Body of pancreas (tissue), 4 donors: ENCODE measurements around the gene ZDHHC18. TPM values are rescaled to one million over a fixed set of nuclear protein-coding genes. Genes with fewer than 3 reads are reported as not detected.

Experiments
- ATAC-seq: fragments of 150-250 bp; one replicate; pipeline ENCODE4 v1.9.1; 2016
- DNase-seq, 4 donors: peaks; one replicate each; pipeline ENCODE4 v3.0.0-alpha.2; 2019
- H3K27ac ChIP-seq, 4 donors: fragments of 200-600 bp; sonication (generic); 1 replicate in 3 of 4; 2 replicates in 1 of 4; pipeline versions ENCODE4 v1.5.1 to v1.6.1; 2016 to 2019; ENCODE audit warnings: mild to moderate bottlenecking in 1 of 4, mixed read lengths in 1 of 4, moderate library complexity in 1 of 4
- H3K27me3 ChIP-seq, 2 donors: fragments of 200-600 bp; sonication (generic); one replicate each; pipeline ENCODE4 v1.6.0; 2016; ENCODE audit warnings: mild to moderate bottlenecking in 1 of 2
- H3K36me3 ChIP-seq, 2 donors: fragments of 200-600 bp; sonication (generic); replicated peaks in 1 of 2; 2 replicates each; pipeline ENCODE4 v1.5.1; 2016; ENCODE audit warnings: low read depth in 2 of 2; ENCODE audit not compliant: insufficient read depth in 1 of 2
- H3K4me1 ChIP-seq: fragments of 200-600 bp; sonication (generic); one replicate; pipeline ENCODE4 v1.6.0; 2016
- H3K4me3 ChIP-seq, 2 donors: fragments of 200-600 bp; sonication (generic); 1 replicate in 1 of 2; 2 replicates in 1 of 2; pipeline ENCODE4 v1.5.1; 2016 to 2019
- H3K9me3 ChIP-seq, 3 donors: fragments of 200-600 bp; sonication (generic); 1 replicate in 2 of 3; 2 replicates in 1 of 3; pipeline ENCODE4 v1.5.1; 2016
- CTCF ChIP-seq, 7 experiments: fragments of 450-650 bp in 4 of 7; fragments of 200-600 bp in 3 of 7; sonication (generic) in 3 of 7; IDR thresholded peaks; one replicate each; pipeline ENCODE4 v1.5.1; 2016 to 2019; ENCODE audit warnings: antibody characterized with exemption in 7 of 7
- POLR2A ChIP-seq, 3 donors: fragments of 450-650 bp; IDR thresholded peaks; one replicate each; pipeline ENCODE4 v1.6.1; 2016; ENCODE audit warnings: antibody characterized with exemption in 3 of 3, mild to moderate bottlenecking in 2 of 3
- WGBS, 2 donors: methylation state at CpG; one replicate each; pipeline ENCODE4 v1.1.5; 2017; 5-methylcytosine and 5-hydroxymethylcytosine counted together
- intact Hi-C: fragments of 100-400 bp; cut with DNase I; formaldehyde crosslinking; loops from one replicate; pipeline ENCODE4 v1.15.1; 2023
- total RNA-seq, 2 donors: library from RNA; depleted of rRNA; stranded (reverse); fragments of >200 nt; gene quantifications; one replicate each; pipeline ENCODE4 v1.1.0, GENCODE V29; 2016

ZDHHC18 gene
- total RNA-seq, 2 donors from 2014 or later, result 4.6 to 5.7 TPM

GRCh38 chr1:26814377-26814776 lies 12.1 kb upstream of the ZDHHC18 start:
- Histone ChIP-seq H3K9me3 (no peaks in the 10 kb centered on the region), H3K27me3 (no peaks in the 10 kb centered on the region), H3K36me3 (no peaks in the 10 kb centered on the region), H3K4me1 (no peaks in the 10 kb centered on the region), H3K27ac (no peak overlapping the region), H3K4me3 (no peak overlapping the region)
- WGBS, 2 donors, result 86 to 89% methylated on average over 2 of the region's 2 CpGs
- DNase-seq, result no peak
- intact Hi-C loops, result no loop called here
- TF ChIP-seq CTCF (IDR thresholded peaks at IDR 0.05), result no peak
- no peak for TF ChIP-seq POLR2A (IDR thresholded peaks at IDR 0.05)
- ATAC-seq, result no peak

DNA sequence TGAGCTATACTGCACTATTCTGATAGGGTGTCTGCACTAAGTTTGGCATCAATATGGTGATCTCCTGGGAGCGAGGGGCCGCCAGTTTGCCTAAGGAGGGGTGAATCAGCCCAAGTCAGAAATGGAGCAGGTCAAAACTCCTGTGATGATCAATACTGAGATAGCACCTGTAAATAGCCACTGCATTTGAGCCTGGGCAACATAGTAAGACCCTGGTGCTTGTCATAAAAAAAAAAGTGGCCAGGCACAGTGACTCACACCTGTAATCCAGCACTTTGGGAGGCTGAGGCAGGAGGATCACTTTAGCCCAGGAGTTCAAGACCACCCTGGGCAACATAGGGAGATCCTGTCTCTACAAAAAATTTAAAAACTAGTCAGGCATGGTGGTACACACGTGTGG lies 11.6 kb upstream of the ZDHHC18 start:
- intact Hi-C loops, result no loop called here
- no peak for DNase-seq
- no peak for TF ChIP-seq CTCF (IDR thresholded peaks at IDR 0.05)
- TF ChIP-seq POLR2A (IDR thresholded peaks at IDR 0.05), result no peak
- no peak overlapping the region for H3K4me3 ChIP-seq
- no peaks in the 10 kb centered on the region for H3K27me3 ChIP-seq
- no peaks in the 10 kb centered on the region for H3K9me3 ChIP-seq
- no peak for ATAC-seq
- 77 to 82% methylated on average over 1 to 3 of the region's 3 CpGs for WGBS, 2 donors
- no peak overlapping the region for H3K27ac ChIP-seq
- no peaks in the 10 kb centered on the region for H3K4me1 ChIP-seq
- no peaks in the 10 kb centered on the region for H3K36me3 ChIP-seq

DNA sequence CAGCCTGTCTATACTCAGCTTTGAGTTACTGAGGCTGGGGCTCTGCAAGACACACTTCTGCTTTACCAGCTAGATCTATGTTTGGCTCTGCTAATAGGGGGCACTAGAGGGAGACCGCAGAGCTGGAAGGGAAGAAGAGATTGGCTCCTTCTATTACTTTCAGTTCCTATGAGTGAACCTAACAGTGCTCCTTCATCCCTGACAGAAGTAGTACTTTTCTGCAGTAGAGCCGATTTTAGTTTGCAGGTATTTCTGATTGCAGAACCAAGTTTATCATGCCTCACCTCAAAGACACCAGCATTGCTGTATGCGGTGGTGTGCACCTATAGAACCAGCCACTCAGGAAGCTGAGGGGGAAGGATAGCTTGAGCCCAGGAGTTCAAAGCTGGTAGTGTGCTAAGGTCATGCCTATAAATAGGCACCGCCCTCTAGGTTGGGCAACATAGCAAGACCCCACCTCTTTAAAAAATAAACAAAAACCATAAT lies 5.7 kb upstream of the ZDHHC18 start:
- WGBS, 2 donors, result 55 to 64% methylated on average over 4 of the region's 4 CpGs
- ATAC-seq (no peak), DNase-seq (peak in 1 of 4 donors; percentile 29)
- Histone ChIP-seq H3K27ac (no peak overlapping the region), H3K27me3 (no peaks in the 10 kb centered on the region), H3K9me3 (no peaks in the 10 kb centered on the region), H3K4me1 (peaks cover 5% of the 10 kb centered on the region), H3K36me3 (no peaks in the 10 kb centered on the region), H3K4me3 (no peak overlapping the region)
- intact Hi-C loops, result no loop called here
- no peak for TF ChIP-seq POLR2A (IDR thresholded peaks at IDR 0.05)
- TF ChIP-seq CTCF (IDR thresholded peaks at IDR 0.05), result no peak

GRCh38 chr1:26822737-26823395 lies 3.6 kb upstream of the ZDHHC18 start:
- DNase-seq, result no peak
- ATAC-seq, result no peak
- TF ChIP-seq POLR2A (IDR thresholded peaks at IDR 0.05), result no peak
- TF ChIP-seq CTCF (IDR thresholded peaks at IDR 0.05), result no peak
- H3K4me3 ChIP-seq, result no peak overlapping the region
- no peak overlapping the region for H3K27ac ChIP-seq
- H3K36me3 ChIP-seq, result no peaks in the 10 kb centered on the region
- WGBS, 2 donors, result 93% methylated on average over 4 of the region's 4 CpGs
- H3K27me3 ChIP-seq, result no peaks in the 10 kb centered on the region
- intact Hi-C loops, result no loop called here
- peaks cover 16% of the 10 kb centered on the region for H3K4me1 ChIP-seq
- no peaks in the 10 kb centered on the region for H3K9me3 ChIP-seq

- intact Hi-C loops, result no loop called here
- 64 to 81% methylated on average over 3 of the region's 3 CpGs for WGBS, 2 donors
- Histone ChIP-seq H3K4me3 (no peak overlapping the region), H3K27me3 (no peaks in the 10 kb centered on the region), H3K36me3 (no peaks in the 10 kb centered on the region), H3K4me1 (peaks cover 33% of the 10 kb centered on the region), H3K9me3 (no peaks in the 10 kb centered on the region), H3K27ac (no peak overlapping the region)
- DNase-seq (no peak), ATAC-seq (no peak)
- TF ChIP-seq POLR2A (IDR thresholded peaks at IDR 0.05) (no peak), CTCF (IDR thresholded peaks at IDR 0.05) (no peak)
Measured at GRCh38 chr1:26824731-26825130, 1.8 kb upstream of the ZDHHC18 start.
